HepG2 (cell line): ENCODE data around the gene ANAPC2. TPM values are rescaled to one million over a fixed set of nuclear protein-coding genes. Genes with fewer than 3 reads are reported as not detected.

Experiments used
- AKNA ChIP-seq: sonication (generic); formaldehyde crosslinking; IDR thresholded peaks from 2 replicates; pipeline ENCODE4 v1.4.0; 2020; ENCODE audit warnings: missing genetic modification reagents, borderline replicate concordance
- CCAR2 ChIP-seq: fragments of 200-400 bp; formaldehyde crosslinking; optimal IDR thresholded peaks from 2 replicates; pipeline ENCODE3; 2018; ENCODE audit warnings: low read depth, mild to moderate bottlenecking, low read length, moderate library complexity
- HDAC6 ChIP-seq: fragments of 200-600 bp; sonication (generic); IDR thresholded peaks from 2 replicates; pipeline ENCODE4 v1.7.0; 2017; ENCODE audit warnings: mild to moderate bottlenecking, antibody characterized with exemption, low read length, low read depth
- HNRNPL ChIP-seq: fragments of 200-400 bp; formaldehyde crosslinking; IDR thresholded peaks from 2 replicates; pipeline ENCODE4 v1.6.1; 2017; ENCODE audit warnings: mild to moderate bottlenecking, low read depth, low read length
- HOXA7 ChIP-seq: sonication (generic); formaldehyde crosslinking; IDR thresholded peaks from 2 replicates; pipeline ENCODE4 v1.8.1; 2022; ENCODE audit warnings: mild to moderate bottlenecking, missing genetic modification reagents, moderate library complexity
- PHF5A ChIP-seq: IDR thresholded peaks from one replicate; pipeline ENCODE4 v1.6.1; 2018; ENCODE audit warnings: low read depth, missing genetic modification reagents; ENCODE audit not compliant: unreplicated experiment
- POLR2G ChIP-seq: fragments of 200-400 bp; formaldehyde crosslinking; IDR thresholded peaks from 2 replicates; pipeline ENCODE4 v1.6.1; 2018; ENCODE audit warnings: mild to moderate bottlenecking, low read depth, low read length, moderate library complexity
- RBFOX2 ChIP-seq: fragments of 200-400 bp; formaldehyde crosslinking; IDR thresholded peaks from 2 replicates; pipeline ENCODE4 v1.6.1; 2017; ENCODE audit warnings: low read depth, mild to moderate bottlenecking, low read length
- SP4 ChIP-seq: sonication (generic); formaldehyde crosslinking; IDR thresholded peaks from 2 replicates; pipeline ENCODE4 v1.8.1; 2023; ENCODE audit warnings: mild to moderate bottlenecking, missing genetic modification reagents
- TRAFD1 ChIP-seq: sonication (generic); formaldehyde crosslinking; IDR thresholded peaks from 2 replicates; pipeline ENCODE4 v1.5.1; 2020; ENCODE audit warnings: missing genetic modification reagents, mild to moderate bottlenecking, borderline replicate concordance
- ZC3H4 ChIP-seq: sonication (generic); formaldehyde crosslinking; IDR thresholded peaks from 2 replicates; pipeline ENCODE4 v1.4.0; 2020; ENCODE audit warnings: missing genetic modification reagents, borderline replicate concordance
- ZFP36L1 ChIP-seq: sonication (generic); formaldehyde crosslinking; IDR thresholded peaks from 2 replicates; pipeline ENCODE4 v1.8.0; 2022; ENCODE audit warnings: mild to moderate bottlenecking, missing genetic modification reagents, moderate library complexity
- ZNF138 ChIP-seq: sonication (generic); formaldehyde crosslinking; IDR thresholded peaks from 2 replicates; pipeline ENCODE4 v1.5.0; 2020; ENCODE audit warnings: mild to moderate bottlenecking, low read depth, missing genetic modification reagents
- ZNF282 ChIP-seq: fragments of 450-650 bp; IDR thresholded peaks from 2 replicates; pipeline ENCODE4 v1.6.1; 2018; ENCODE audit not compliant: partially characterized antibody
- ZNF343 ChIP-seq: sonication (generic); formaldehyde crosslinking; IDR thresholded peaks from 2 replicates; pipeline ENCODE4 v1.4.0; 2020; ENCODE audit warnings: mild to moderate bottlenecking, missing genetic modification reagents
- ZNF660 ChIP-seq: sonication (generic); formaldehyde crosslinking; IDR thresholded peaks from 2 replicates; pipeline ENCODE4 v1.5.1; 2020; ENCODE audit warnings: mild to moderate bottlenecking, low read depth, missing genetic modification reagents, borderline replicate concordance
- ZNF776 ChIP-seq: sonication (generic); formaldehyde crosslinking; IDR thresholded peaks from 2 replicates; pipeline ENCODE4 v1.4.0; 2020; ENCODE audit warnings: mild to moderate bottlenecking, missing genetic modification reagents
- ZSCAN30 ChIP-seq: sonication (generic); formaldehyde crosslinking; IDR thresholded peaks from 2 replicates; pipeline ENCODE4 v1.5.0; 2020; ENCODE audit warnings: mild to moderate bottlenecking, missing genetic modification reagents
- ZSCAN31 ChIP-seq: sonication (generic); formaldehyde crosslinking; IDR thresholded peaks from 2 replicates; pipeline ENCODE4 v1.5.0; 2020; ENCODE audit warnings: low read depth, mild to moderate bottlenecking, missing genetic modification reagents
- polyA plus RNA-seq, 8 experiments: library from polyadenylated mRNA; depleted of rRNA in 3 of 8; stranded (reverse) in 7 of 8; unstranded in 1 of 8; fragments of >200 nt; fragmentation: Illumina TruSeq in 4 of 8; extraction: Trizol in 4 of 8; gene quantifications; 2 replicates each; pipeline versions ENCODE4 v1.2.1 to v1.2.3, GENCODE V29; 2011 to 2016; ENCODE audit warnings: low read depth in 4 of 8, missing spikeins in 1 of 8, mixed read lengths in 1 of 8; ENCODE audit not compliant: insufficient read depth in 1 of 8
- total RNA-seq, 5 experiments: library from RNA; depleted of rRNA; stranded (reverse); fragments of >200 nt; fragmentation: Illumina TruSeq; extraction: Trizol; gene quantifications; 2 replicates each; pipeline ENCODE4 v1.2.3, GENCODE V29; 2016; ENCODE audit warnings: low read depth in 1 of 5
- TF ChIP-seq, protein P1 (sequence below): sonication (generic); formaldehyde crosslinking; IDR thresholded peaks from 2 replicates; pipeline ENCODE4 v1.4.0; 2020; ENCODE audit warnings: mild to moderate bottlenecking, missing genetic modification reagents
- TF ChIP-seq, protein P2 (sequence below): sonication (generic); formaldehyde crosslinking; conservative IDR thresholded peaks from 2 replicates; pipeline ENCODE4 v1.8.0; 2022; ENCODE audit warnings: low read depth, missing genetic modification reagents

ANAPC2 gene
- total and polyA plus RNA-seq, 2 of the 13 experiments (the other 11 are each of a cell fraction or from before 2014, with no cell fraction given) = 12.3 to 15.4 TPM

- TF ChIP-seq, protein P1, sequence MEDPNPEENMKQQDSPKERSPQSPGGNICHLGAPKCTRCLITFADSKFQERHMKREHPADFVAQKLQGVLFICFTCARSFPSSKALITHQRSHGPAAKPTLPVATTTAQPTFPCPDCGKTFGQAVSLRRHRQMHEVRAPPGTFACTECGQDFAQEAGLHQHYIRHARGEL (CRISPR knock-in tag) = 0 out of 2 replicates have a peak, but pooled peaks have one; percentile 21
- TF ChIP-seq HDAC6 (no peak), POLR2G (peak; percentile 79), HOXA7 (CRISPR knock-in tag) (no peak), ZSCAN30 (CRISPR knock-in tag) (no peak), AKNA (CRISPR knock-in tag) (no peak), TRAFD1 (CRISPR knock-in tag) (no peak; the same call in 1 of the 2 replicates), PHF5A (CRISPR knock-in tag) (no peak), ZNF138 (CRISPR knock-in tag) (no peak), ZC3H4 (CRISPR knock-in tag) (peak; percentile 53), SP4 (CRISPR knock-in tag) (peak; percentile 72), ZSCAN31 (CRISPR knock-in tag) (peak; percentile 60; the same call in 1 of the 2 replicates), HNRNPL (0 out of 2 replicates have a peak, but pooled peaks have one; percentile 16), ZNF660 (CRISPR knock-in tag) (no peak), ZFP36L1 (CRISPR knock-in tag) (no peak), RBFOX2 (peak; percentile 74), ZNF343 (peak; percentile 74; the same call in 1 of the 2 replicates), ZNF282 (no peak), ZNF776 (CRISPR knock-in tag) (no peak), CCAR2 (no peak)
- TF ChIP-seq, protein P2, sequence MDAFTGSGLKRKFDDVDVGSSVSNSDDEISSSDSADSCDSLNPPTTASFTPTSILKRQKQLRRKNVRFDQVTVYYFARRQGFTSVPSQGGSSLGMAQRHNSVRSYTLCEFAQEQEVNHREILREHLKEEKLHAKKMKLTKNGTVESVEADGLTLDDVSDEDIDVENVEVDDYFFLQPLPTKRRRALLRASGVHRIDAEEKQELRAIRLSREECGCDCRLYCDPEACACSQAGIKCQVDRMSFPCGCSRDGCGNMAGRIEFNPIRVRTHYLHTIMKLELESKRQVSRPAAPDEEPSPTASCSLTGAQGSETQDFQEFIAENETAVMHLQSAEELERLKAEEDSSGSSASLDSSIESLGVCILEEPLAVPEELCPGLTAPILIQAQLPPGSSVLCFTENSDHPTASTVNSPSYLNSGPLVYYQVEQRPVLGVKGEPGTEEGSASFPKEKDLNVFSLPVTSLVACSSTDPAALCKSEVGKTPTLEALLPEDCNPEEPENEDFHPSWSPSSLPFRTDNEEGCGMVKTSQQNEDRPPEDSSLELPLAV (CRISPR knock-in tag) = no peak
Observed at GRCh38 chr9:137223078-137223970, 35.0 kb upstream of the ANAPC2 start (continued).
